DOHH2 (cell line): ENCODE measurements around the gene ADAMTS16.

Experiments
- H3F3A ChIP-seq: fragments of 200-600 bp; sonication (generic), shearing (Covaris generic); 2 replicates; pipeline ENCODE4 v1.6.0; 2016; ENCODE audit warnings: antibody characterized with exemption, mild to moderate bottlenecking; ENCODE audit not compliant: control insufficient read depth, insufficient read depth
- H3K27ac ChIP-seq: fragments of 200-600 bp; sonication (generic); 2 replicates; pipeline ENCODE4 v1.5.1; 2014; ENCODE audit warnings: low read depth, mild to moderate bottlenecking, low read length, moderate library complexity
- H3K27me3 ChIP-seq: fragments of 200-600 bp; sonication (generic); 2 replicates; pipeline ENCODE4 v1.6.1; 2014; ENCODE audit warnings: mild to moderate bottlenecking, low read length, mixed read lengths; ENCODE audit not compliant: control insufficient read depth
- H3K36me3 ChIP-seq: fragments of 200-600 bp; sonication (generic); 2 replicates; pipeline ENCODE4 v1.6.1; 2014; ENCODE audit warnings: mild to moderate bottlenecking, low read length, moderate library complexity, mixed read lengths; ENCODE audit not compliant: control insufficient read depth
- H3K4me1 ChIP-seq: fragments of 200-600 bp; sonication (generic); 2 replicates; pipeline ENCODE4 v1.6.1; 2014; ENCODE audit warnings: mild to moderate bottlenecking, low read length, mixed read lengths; ENCODE audit not compliant: control insufficient read depth
- H3K4me2 ChIP-seq: fragments of 200-600 bp; sonication (generic); 2 replicates; pipeline ENCODE4 v1.6.0; 2014; ENCODE audit warnings: mild to moderate bottlenecking, low read length, moderate library complexity
- H3K4me3 ChIP-seq: fragments of 200-600 bp; sonication (generic); 2 replicates; pipeline ENCODE4 v1.5.1; 2014; ENCODE audit warnings: mild to moderate bottlenecking, low read length, mixed read lengths
- H3K79me2 ChIP-seq: fragments of 200-600 bp; sonication (generic); 2 replicates; pipeline ENCODE4 v1.6.1; 2014; ENCODE audit warnings: mild to moderate bottlenecking, low read length, mixed read lengths; ENCODE audit not compliant: control insufficient read depth
- H3K9me2 ChIP-seq: fragments of 200-600 bp; sonication (generic); replicated peaks from 2 replicates; pipeline ENCODE4 v1.6.1; 2014; ENCODE audit warnings: mild to moderate bottlenecking, low read length, mixed read lengths; ENCODE audit not compliant: control insufficient read depth
- H3K9me3 ChIP-seq: fragments of 200-600 bp; sonication (generic); 2 replicates; pipeline ENCODE4 v1.6.1; 2014; ENCODE audit warnings: antibody characterized with exemption, low read length, mixed read lengths; ENCODE audit not compliant: control insufficient read depth, insufficient read depth
- H4K20me1 ChIP-seq: fragments of 200-600 bp; sonication (generic); 2 replicates; pipeline ENCODE4 v1.6.0; 2014; ENCODE audit warnings: low read depth, mild to moderate bottlenecking, antibody characterized with exemption, low read length, moderate library complexity; ENCODE audit not compliant: control insufficient read depth, insufficient read depth
- EZH2phosphoT487 ChIP-seq: fragments of 200-600 bp; sonication (generic); IDR thresholded peaks from 2 replicates; pipeline ENCODE4 v1.6.1; 2017; ENCODE audit warnings: borderline replicate concordance, mild to moderate bottlenecking, antibody characterized with exemption, low read length, moderate library complexity, mixed read lengths
- TF ChIP-seq, protein P1 (sequence below): fragments of 200-600 bp; sonication (generic); IDR thresholded peaks from one replicate; pipeline ENCODE4 v1.5.1; 2014; ENCODE audit warnings: antibody characterized with exemption, mild to moderate bottlenecking, low read depth, low read length; ENCODE audit not compliant: poor library complexity, severe bottlenecking

ADAMTS16 gene

GRCh38 chr5:5128766-5129165 lies 11.4 kb upstream of the ADAMTS16 start:
- H4K20me1 ChIP-seq: no peaks in the 10 kb centered on the region
- H3K36me3 ChIP-seq: no peaks in the 10 kb centered on the region
- no peak overlapping the region for H3K27ac ChIP-seq
- no peak overlapping the region for H3K4me2 ChIP-seq
- H3F3A ChIP-seq: no peaks in the 10 kb centered on the region
- no peaks in the 10 kb centered on the region; the same call in 1 of the 2 replicates for H3K9me3 ChIP-seq
- no peaks in the 10 kb centered on the region for H3K27me3 ChIP-seq
- H3K4me3 ChIP-seq: no peak overlapping the region
- no peak for TF ChIP-seq EZH2phosphoT487
- H3K4me1 ChIP-seq: no peaks in the 10 kb centered on the region
- no peaks in the 10 kb centered on the region for H3K9me2 ChIP-seq
- H3K79me2 ChIP-seq: no peaks in the 10 kb centered on the region

- Histone ChIP-seq H3K27me3 (no peaks in the 10 kb centered on the region), H3K9me3 (no peaks in the 10 kb centered on the region; the same call in 1 of the 2 replicates), H3K9me2 (no peaks in the 10 kb centered on the region), H3K4me3 (no peak overlapping the region), H3K4me1 (no peaks in the 10 kb centered on the region), H3K36me3 (no peaks in the 10 kb centered on the region), H3K4me2 (no peak overlapping the region), H3F3A (no peaks in the 10 kb centered on the region), H4K20me1 (no peaks in the 10 kb centered on the region), H3K27ac (no peak overlapping the region), H3K79me2 (no peaks in the 10 kb centered on the region)
- TF ChIP-seq EZH2phosphoT487: no peak
- TF ChIP-seq, protein P1, sequence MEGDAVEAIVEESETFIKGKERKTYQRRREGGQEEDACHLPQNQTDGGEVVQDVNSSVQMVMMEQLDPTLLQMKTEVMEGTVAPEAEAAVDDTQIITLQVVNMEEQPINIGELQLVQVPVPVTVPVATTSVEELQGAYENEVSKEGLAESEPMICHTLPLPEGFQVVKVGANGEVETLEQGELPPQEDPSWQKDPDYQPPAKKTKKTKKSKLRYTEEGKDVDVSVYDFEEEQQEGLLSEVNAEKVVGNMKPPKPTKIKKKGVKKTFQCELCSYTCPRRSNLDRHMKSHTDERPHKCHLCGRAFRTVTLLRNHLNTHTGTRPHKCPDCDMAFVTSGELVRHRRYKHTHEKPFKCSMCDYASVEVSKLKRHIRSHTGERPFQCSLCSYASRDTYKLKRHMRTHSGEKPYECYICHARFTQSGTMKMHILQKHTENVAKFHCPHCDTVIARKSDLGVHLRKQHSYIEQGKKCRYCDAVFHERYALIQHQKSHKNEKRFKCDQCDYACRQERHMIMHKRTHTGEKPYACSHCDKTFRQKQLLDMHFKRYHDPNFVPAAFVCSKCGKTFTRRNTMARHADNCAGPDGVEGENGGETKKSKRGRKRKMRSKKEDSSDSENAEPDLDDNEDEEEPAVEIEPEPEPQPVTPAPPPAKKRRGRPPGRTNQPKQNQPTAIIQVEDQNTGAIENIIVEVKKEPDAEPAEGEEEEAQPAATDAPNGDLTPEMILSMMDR: no peak
Measured at GRCh38 chr5:5132234-5132633, 7.9 kb upstream of the ADAMTS16 start.

GRCh38 chr5:5132693-5133295 lies 7.3 kb upstream of the ADAMTS16 start:
- Histone ChIP-seq H3K9me2 (no peaks in the 10 kb centered on the region), H3F3A (no peaks in the 10 kb centered on the region), H3K4me2 (no peak overlapping the region), H3K36me3 (no peaks in the 10 kb centered on the region), H3K27ac (no peak overlapping the region), H3K79me2 (no peaks in the 10 kb centered on the region), H4K20me1 (no peaks in the 10 kb centered on the region), H3K27me3 (no peaks in the 10 kb centered on the region), H3K4me1 (no peaks in the 10 kb centered on the region), H3K9me3 (no peaks in the 10 kb centered on the region; the same call in 1 of the 2 replicates), H3K4me3 (no peak overlapping the region)
- TF ChIP-seq, protein P1: no peak
- no peak for TF ChIP-seq EZH2phosphoT487

DNA sequence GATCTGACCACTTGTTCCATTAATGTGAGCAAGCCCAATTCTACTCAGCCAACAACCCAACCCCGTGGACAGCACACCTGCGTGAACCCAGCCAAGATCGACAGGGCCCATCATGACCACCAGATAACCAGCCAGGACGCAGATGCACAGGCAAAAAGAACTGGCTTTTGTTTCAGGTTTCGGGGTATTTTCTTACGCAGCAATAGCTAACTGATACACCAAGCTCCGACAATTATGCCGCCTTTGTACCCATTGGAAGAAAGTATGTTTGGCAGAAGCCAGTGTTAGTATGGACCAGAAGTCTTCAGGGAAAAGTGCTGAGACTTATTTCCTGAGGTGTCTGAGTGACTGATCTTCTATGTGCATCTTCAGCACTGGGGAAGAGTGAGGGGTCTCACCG lies 6.0 kb upstream of the ADAMTS16 start:
- no peaks in the 10 kb centered on the region for H3K4me1 ChIP-seq
- no peaks in the 10 kb centered on the region for H4K20me1 ChIP-seq
- no peaks in the 10 kb centered on the region for H3K27me3 ChIP-seq
- no peak overlapping the region for H3K4me2 ChIP-seq
- no peaks in the 10 kb centered on the region for H3K36me3 ChIP-seq
- no peak overlapping the region for H3K27ac ChIP-seq
- no peaks in the 10 kb centered on the region for H3K79me2 ChIP-seq
- H3K9me2 ChIP-seq: no peaks in the 10 kb centered on the region
- no peak for TF ChIP-seq EZH2phosphoT487
- TF ChIP-seq, protein P1: no peak
- H3F3A ChIP-seq: no peaks in the 10 kb centered on the region
- no peaks in the 10 kb centered on the region; the same call in 1 of the 2 replicates for H3K9me3 ChIP-seq
- no peak overlapping the region for H3K4me3 ChIP-seq
